Panc1 (cell line): ENCODE data around the gene IPP. TPM values are rescaled to one million over a fixed set of nuclear protein-coding genes. Genes with fewer than 3 reads are reported as not detected.
"Not testable (repeated sequence)": the region's sequence is repeated elsewhere in the genome, so short reads cannot be mapped to it uniquely, and the experiment has no call there.

ENCODE experiments used
- ATAC-seq: fragments of 200-7000 bp; cut with Tn5 transposase; 2 replicates; pipeline ENCODE4 v1.9.1; 2020; ENCODE audit warnings: mild to moderate bottlenecking, moderate library complexity
- BruUV-seq: library from RNA; stranded (reverse); fragments of 400-500 nt; replicated peaks from 2 replicates; lab custom pipeline; 2021; lab: Mats Ljungman, UMichigan
- CTCF ChIA-PET: fragments of 300-600 bp; sonication (Branson Sonifier 250); formaldehyde crosslinking; loops from one replicate; lab custom pipeline; 2022; ENCODE audit warnings: antibody characterized with exemption; lab: Charles Lee
- POLR2A ChIA-PET: fragments of 300-600 bp; sonication (Branson Sonifier 250); formaldehyde crosslinking; loops from one replicate; lab custom pipeline; 2022; ENCODE audit warnings: antibody characterized with exemption; lab: Charles Lee
- DNase-seq: peaks from one replicate; pipeline ENCODE4 v3.0.0-alpha.2; 2010; ENCODE audit warnings: low read depth, low spot score
- H3K27ac ChIP-seq: 2 replicates; pipeline ENCODE4 v1.5.1; 2011; ENCODE audit warnings: mild to moderate bottlenecking, low read length, inconsistent platforms
- H3K27me3 ChIP-seq: fragments of 200-500 bp; sonication (Bioruptor generic); 2 replicates; pipeline ENCODE4 v1.6.0; 2014; ENCODE audit warnings: low read length, inconsistent platforms; ENCODE audit not compliant: control insufficient read depth, insufficient read depth
- H3K36me3 ChIP-seq: fragments of 200-500 bp; sonication (Bioruptor generic); 2 replicates; pipeline ENCODE4 v1.5.1; 2014; ENCODE audit warnings: inconsistent platforms, mild to moderate bottlenecking, low read length, moderate library complexity; ENCODE audit not compliant: control insufficient read depth, insufficient read depth
- H3K4me1 ChIP-seq: 2 replicates; pipeline ENCODE4 v1.5.1; 2011; ENCODE audit warnings: inconsistent platforms, mild to moderate bottlenecking, low read length, moderate library complexity; ENCODE audit not compliant: control insufficient read depth, insufficient read depth
- H3K4me3 ChIP-seq, 2 experiments: 2 replicates each; pipeline ENCODE4 v1.5.1; 2011 to 2012; ENCODE audit warnings: low read depth in 2 of 2, low read length in 2 of 2, mild to moderate bottlenecking in 2 of 2, inconsistent platforms in 1 of 2, moderate library complexity in 1 of 2
- H3K9me3 ChIP-seq: fragments of 200-500 bp; sonication (Bioruptor generic); 2 replicates; pipeline ENCODE4 v1.5.1; 2014; ENCODE audit warnings: low read depth, mild to moderate bottlenecking, inconsistent platforms, low read length, moderate library complexity; ENCODE audit not compliant: control insufficient read depth, insufficient read depth
- POLR2AphosphoS5 ChIP-seq: IDR thresholded peaks from 2 replicates; pipeline ENCODE4 v1.6.1; 2012; ENCODE audit warnings: mild to moderate bottlenecking, low read depth, low read length, moderate library complexity
- TCF7L2 ChIP-seq: IDR thresholded peaks from 2 replicates; pipeline ENCODE4 v1.6.1; 2011; ENCODE audit warnings: mild to moderate bottlenecking, low read depth, low read length, inconsistent platforms
- in situ Hi-C: cut with HindIII; loops from 2 replicates; pipeline ENCODE4 v1.10.0; 2016; ENCODE audit warnings: low sequenced_read_pairs, low pct_unique_long_range_greater_than_20kb
- intact Hi-C: fragments of 100-400 bp; cut with micrococcal nuclease; formaldehyde crosslinking; loops from one replicate; pipeline ENCODE4 v1.10.0; 2022; ENCODE audit not compliant: unreplicated experiment
- total RNA-seq: library from RNA; stranded (reverse); gene quantifications from one replicate; pipeline ENCODE4 v1.2.1, GENCODE V29; 2021; ENCODE audit not compliant: unreplicated experiment
- TF ChIP-seq, protein P1 (sequence below): fragments of 450-650 bp; IDR thresholded peaks from 2 replicates; pipeline ENCODE4 v1.5.1; 2017; ENCODE audit warnings: mild to moderate bottlenecking
- TF ChIP-seq, protein P2 (sequence below), 2 experiments: IDR thresholded peaks; 2 replicates each; pipeline ENCODE4 v1.6.1; 2011 to 2012; ENCODE audit warnings: low read depth in 2 of 2, control low read depth in 1 of 2, low read length in 1 of 2, mild to moderate bottlenecking in 1 of 2, moderate library complexity in 1 of 2; ENCODE audit not compliant: insufficient read depth in 1 of 2

The IPP gene
- total RNA-seq, 1 experiment from 2014 or later = 28.8 TPM

DNA sequence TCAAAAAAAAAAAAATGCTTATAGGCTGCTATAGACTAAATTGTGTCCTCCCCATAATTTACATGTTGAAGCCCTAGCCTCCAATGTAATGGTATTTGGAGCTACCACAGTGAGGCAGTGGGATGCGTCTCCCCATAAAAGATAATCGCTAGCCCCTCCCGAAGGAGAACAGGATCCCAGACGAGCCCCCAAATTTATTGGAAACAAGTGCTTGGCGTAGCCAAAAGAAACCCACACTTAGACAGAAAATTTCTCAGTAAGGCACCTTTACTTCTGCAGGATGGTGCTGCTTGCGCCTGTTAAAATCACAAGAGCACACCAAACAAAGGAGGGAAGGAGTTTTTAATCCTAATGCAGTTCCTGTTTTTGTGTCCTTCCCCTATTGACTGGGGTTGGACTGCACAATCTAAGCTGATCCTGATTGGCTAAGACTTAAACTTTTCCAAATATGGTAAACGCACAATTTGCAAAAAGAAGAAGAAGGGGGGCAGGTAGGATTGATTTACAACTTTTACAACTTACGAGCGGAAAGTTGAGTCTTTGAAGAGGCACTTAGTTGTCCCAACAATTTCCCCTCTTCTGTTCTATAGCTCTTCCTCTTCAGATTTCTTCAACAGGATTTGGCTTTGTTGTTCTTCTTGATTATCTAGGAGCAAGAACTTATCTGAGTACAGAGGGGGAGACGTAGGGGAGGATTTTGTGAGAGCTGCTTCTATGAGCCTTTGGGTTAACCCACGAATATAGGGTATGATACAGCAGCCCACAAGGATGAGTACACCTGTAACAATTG is 3.0 kb upstream of the IPP start:
- no peak overlapping the region for H3K27ac ChIP-seq
- no peaks in the 10 kb centered on the region; the same call in 1 of the 2 replicates for H3K36me3 ChIP-seq
- TF ChIP-seq POLR2AphosphoS5 = no peak
- TF ChIP-seq, protein P1, sequence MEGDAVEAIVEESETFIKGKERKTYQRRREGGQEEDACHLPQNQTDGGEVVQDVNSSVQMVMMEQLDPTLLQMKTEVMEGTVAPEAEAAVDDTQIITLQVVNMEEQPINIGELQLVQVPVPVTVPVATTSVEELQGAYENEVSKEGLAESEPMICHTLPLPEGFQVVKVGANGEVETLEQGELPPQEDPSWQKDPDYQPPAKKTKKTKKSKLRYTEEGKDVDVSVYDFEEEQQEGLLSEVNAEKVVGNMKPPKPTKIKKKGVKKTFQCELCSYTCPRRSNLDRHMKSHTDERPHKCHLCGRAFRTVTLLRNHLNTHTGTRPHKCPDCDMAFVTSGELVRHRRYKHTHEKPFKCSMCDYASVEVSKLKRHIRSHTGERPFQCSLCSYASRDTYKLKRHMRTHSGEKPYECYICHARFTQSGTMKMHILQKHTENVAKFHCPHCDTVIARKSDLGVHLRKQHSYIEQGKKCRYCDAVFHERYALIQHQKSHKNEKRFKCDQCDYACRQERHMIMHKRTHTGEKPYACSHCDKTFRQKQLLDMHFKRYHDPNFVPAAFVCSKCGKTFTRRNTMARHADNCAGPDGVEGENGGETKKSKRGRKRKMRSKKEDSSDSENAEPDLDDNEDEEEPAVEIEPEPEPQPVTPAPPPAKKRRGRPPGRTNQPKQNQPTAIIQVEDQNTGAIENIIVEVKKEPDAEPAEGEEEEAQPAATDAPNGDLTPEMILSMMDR = no peak
- ATAC-seq = no peak
- no peaks in the 10 kb centered on the region for H3K9me3 ChIP-seq
- H3K4me1 ChIP-seq = peaks cover 2% of the 10 kb centered on the region; the same call in 1 of the 2 replicates
- POLR2A ChIA-PET = no interaction called here
- no peaks in the 10 kb centered on the region for H3K27me3 ChIP-seq
- CTCF ChIA-PET = no interaction called here
- in situ Hi-C loops = no loop called here
- H3K4me3 ChIP-seq = no peak overlapping the region
- intact Hi-C loops = no loop called here
- BruUV-seq = no TSS peak
- no peak for DNase-seq

DNA sequence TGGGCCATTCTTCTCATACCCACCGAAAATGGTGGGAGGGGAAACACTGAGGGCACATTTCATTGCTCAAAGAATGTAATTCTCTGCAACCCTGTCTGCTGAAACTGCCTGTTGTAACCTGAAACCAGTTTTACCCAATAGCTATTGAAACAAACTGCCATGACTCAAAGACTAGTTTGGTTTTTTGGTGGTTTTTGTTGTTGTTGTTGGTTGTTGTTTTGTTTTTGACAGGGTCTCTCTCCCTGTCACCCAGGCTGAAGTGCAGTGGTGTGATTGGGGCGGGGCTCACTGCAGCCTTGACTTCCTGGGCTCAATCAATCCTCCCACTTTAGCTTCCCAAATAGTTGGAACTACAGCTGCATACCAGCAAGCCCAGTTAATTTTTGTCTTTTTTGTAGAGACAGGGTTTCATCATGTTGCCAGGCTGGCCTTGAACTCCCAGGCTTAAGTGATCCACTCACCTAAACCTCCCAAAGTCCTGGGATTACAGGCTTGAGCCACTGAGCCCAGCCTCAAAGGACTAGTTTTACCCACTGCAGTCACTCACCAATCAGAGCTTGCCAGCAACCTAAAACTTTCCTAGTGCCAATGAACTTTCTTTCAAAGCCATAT is 2.1 kb upstream of the IPP start:
- no peak overlapping the region for H3K27ac ChIP-seq
- H3K36me3 ChIP-seq = no peaks in the 10 kb centered on the region; the same call in 1 of the 2 replicates
- TF ChIP-seq, protein P2, sequence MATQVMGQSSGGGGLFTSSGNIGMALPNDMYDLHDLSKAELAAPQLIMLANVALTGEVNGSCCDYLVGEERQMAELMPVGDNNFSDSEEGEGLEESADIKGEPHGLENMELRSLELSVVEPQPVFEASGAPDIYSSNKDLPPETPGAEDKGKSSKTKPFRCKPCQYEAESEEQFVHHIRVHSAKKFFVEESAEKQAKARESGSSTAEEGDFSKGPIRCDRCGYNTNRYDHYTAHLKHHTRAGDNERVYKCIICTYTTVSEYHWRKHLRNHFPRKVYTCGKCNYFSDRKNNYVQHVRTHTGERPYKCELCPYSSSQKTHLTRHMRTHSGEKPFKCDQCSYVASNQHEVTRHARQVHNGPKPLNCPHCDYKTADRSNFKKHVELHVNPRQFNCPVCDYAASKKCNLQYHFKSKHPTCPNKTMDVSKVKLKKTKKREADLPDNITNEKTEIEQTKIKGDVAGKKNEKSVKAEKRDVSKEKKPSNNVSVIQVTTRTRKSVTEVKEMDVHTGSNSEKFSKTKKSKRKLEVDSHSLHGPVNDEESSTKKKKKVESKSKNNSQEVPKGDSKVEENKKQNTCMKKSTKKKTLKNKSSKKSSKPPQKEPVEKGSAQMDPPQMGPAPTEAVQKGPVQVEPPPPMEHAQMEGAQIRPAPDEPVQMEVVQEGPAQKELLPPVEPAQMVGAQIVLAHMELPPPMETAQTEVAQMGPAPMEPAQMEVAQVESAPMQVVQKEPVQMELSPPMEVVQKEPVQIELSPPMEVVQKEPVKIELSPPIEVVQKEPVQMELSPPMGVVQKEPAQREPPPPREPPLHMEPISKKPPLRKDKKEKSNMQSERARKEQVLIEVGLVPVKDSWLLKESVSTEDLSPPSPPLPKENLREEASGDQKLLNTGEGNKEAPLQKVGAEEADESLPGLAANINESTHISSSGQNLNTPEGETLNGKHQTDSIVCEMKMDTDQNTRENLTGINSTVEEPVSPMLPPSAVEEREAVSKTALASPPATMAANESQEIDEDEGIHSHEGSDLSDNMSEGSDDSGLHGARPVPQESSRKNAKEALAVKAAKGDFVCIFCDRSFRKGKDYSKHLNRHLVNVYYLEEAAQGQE (IDR thresholded peaks at IDR 0.05; ENCODE audit: insufficient read depth in 1 of 2, low read depth in 2 of 2, low read length in 1 of 2) = no peak
- in situ Hi-C loops = no loop called here
- no TSS peak for BruUV-seq
- intact Hi-C loops = no loop called here
- H3K9me3 ChIP-seq = no peaks in the 10 kb centered on the region
- DNase-seq (no peak), ATAC-seq (no peak)
- no peaks in the 10 kb centered on the region for H3K27me3 ChIP-seq
- ChIA-PET POLR2A (no interaction called here), CTCF (no interaction called here)
- no peak overlapping the region for H3K4me3 ChIP-seq
- peaks cover 2% of the 10 kb centered on the region; the same call in 1 of the 2 replicates for H3K4me1 ChIP-seq

- in situ Hi-C loops = no loop called here
- ChIA-PET CTCF (no interaction called here), POLR2A (no interaction called here)
- no peak overlapping the region for H3K4me3 ChIP-seq
- H3K27ac ChIP-seq = no peak overlapping the region
- intact Hi-C loops = no loop called here
- DNase-seq (no peak), ATAC-seq (no peak)
- BruUV-seq = no TSS peak
- H3K36me3 ChIP-seq = no peaks in the 10 kb centered on the region; the same call in 1 of the 2 replicates
- peaks cover 2% of the 10 kb centered on the region; the same call in 1 of the 2 replicates for H3K4me1 ChIP-seq
- no peaks in the 10 kb centered on the region for H3K9me3 ChIP-seq
- TF ChIP-seq TCF7L2 = no peak
- TF ChIP-seq, protein P2 (IDR thresholded peaks at IDR 0.05; ENCODE audit: insufficient read depth in 1 of 2, low read depth in 2 of 2, low read length in 1 of 2) = no peak
- no peaks in the 10 kb centered on the region for H3K27me3 ChIP-seq
Observed at GRCh38 chr1:45752014-45752413, 1.6 kb upstream of the IPP start.

DNA sequence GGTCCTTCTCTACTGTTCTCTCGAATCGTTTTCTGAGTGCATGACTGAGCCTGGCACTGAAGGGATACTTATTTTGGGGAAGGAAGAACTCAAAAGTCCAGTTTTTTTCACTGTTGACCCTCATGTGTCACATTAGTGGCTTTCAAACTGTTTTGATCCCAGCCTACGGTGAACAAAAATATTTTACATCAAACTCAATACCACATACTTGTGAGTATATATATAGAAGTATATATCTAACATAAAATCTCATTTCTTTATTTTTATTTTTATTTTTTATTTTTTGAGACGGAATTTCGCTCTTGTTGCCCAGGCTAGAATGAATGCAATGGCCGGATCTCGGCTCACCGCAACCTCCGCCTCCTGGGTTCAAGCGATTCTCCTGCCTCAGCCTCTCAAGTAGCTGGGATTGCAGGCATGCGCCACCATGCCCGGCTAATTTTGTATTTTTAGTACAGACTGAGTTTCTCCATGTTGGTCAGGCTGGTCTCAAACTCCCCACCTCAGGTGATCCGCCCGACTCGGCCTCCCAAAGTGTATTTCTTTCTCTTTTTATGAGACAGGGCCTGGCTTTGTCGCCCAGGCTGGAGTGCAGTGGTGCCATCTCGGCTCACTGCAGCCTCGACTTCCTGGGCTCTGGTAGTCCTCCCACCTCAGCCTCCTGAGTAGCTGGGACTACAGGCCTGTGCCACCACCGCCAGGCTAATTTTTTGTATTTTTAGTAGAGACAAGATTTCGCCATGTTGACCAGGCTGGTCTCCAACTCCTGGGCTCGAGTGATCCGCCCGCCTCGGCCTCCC is 786 bp upstream of the IPP start:
- H3K4me1 ChIP-seq, intact Hi-C loops, ATAC-seq, H3K27me3 ChIP-seq, H3K36me3 ChIP-seq, CTCF ChIA-PET, in situ Hi-C loops, POLR2A ChIA-PET, H3K9me3 ChIP-seq, DNase-seq: not testable (repeated sequence)
- peak overlapping the region; percentile 76 to 93 for H3K4me3 ChIP-seq
- H3K27ac ChIP-seq = peak overlapping the region; percentile 98
- BruUV-seq = TSS peak; percentile 98
